B cell (primary cell): ENCODE results near the gene RELCH. TPM values are rescaled to one million over a fixed set of nuclear protein-coding genes. Genes with fewer than 3 reads are reported as not detected.
A peak's percentile ranks its signal among the peaks of the same experiment; 100 is the strongest.

ENCODE experiments used
- ATAC-seq: fragments of 200-7000 bp; cut with Tn5 transposase; one replicate; pipeline ENCODE4 v1.10.0; 2021; ENCODE audit warnings: low read depth, mild to moderate bottlenecking, moderate number of reproducible peaks, moderate library complexity
- CTCF ChIA-PET: fragments of 350-600 bp; sonication (Branson Sonifier 250); formaldehyde crosslinking; loops from one replicate; lab custom pipeline; 2021; ENCODE audit warnings: antibody characterized with exemption, inconsistent platforms; lab: Charles Lee
- POLR2A ChIA-PET: fragments of 350-600 bp; sonication (Branson Sonifier 250); formaldehyde crosslinking; loops from one replicate; lab custom pipeline; 2021; ENCODE audit warnings: antibody characterized with exemption; lab: Charles Lee
- DNase-seq: peaks from one replicate; pipeline ENCODE4 v3.0.0; 2013
- H2AFZ ChIP-seq: 2 replicates; pipeline ENCODE4 v1.6.1; 2012; ENCODE audit warnings: mild to moderate bottlenecking, low read depth, low read length; ENCODE audit not compliant: insufficient read depth, poor library complexity, severe bottlenecking
- H3K27ac ChIP-seq, 2 donors: 1 replicate in 1 of 2; 2 replicates in 1 of 2; pipeline ENCODE4 v1.5.1; 2012 to 2013; ENCODE audit warnings: low read length in 2 of 2, mild to moderate bottlenecking in 2 of 2, moderate library complexity in 1 of 2
- H3K27me3 ChIP-seq, 4 experiments: fragments of 200-600 bp in 1 of 4; sonication (generic) in 1 of 4; replicated peaks in 1 of 4; 1 replicate in 2 of 4; 2 replicates in 2 of 4; pipeline versions ENCODE4 v1.6.1 to v1.7.0; 2013 to 2016; ENCODE audit warnings: low read length in 3 of 4, mild to moderate bottlenecking in 2 of 4, mixed read lengths in 1 of 4, moderate library complexity in 1 of 4; ENCODE audit not compliant: insufficient read depth in 4 of 4, control insufficient read depth in 3 of 4; ENCODE audit errors: control extremely low read depth in 1 of 4
- H3K36me3 ChIP-seq, 2 experiments: replicated peaks in 1 of 2; 1 replicate in 1 of 2; 2 replicates in 1 of 2; pipeline versions ENCODE4 v1.6.1 to v1.7.1; 2013; ENCODE audit warnings: low read length in 1 of 2; ENCODE audit not compliant: insufficient read depth in 2 of 2, control insufficient read depth in 1 of 2; ENCODE audit errors: control extremely low read depth in 1 of 2, extremely low read depth in 1 of 2
- H3K4me1 ChIP-seq, 2 donors: fragments of 200-600 bp in 1 of 2; sonication (generic) in 1 of 2; 1 replicate in 1 of 2; 2 replicates in 1 of 2; pipeline versions ENCODE4 v1.5.1 to v1.6.1; 2013 to 2017; ENCODE audit warnings: low read length in 2 of 2; ENCODE audit not compliant: control insufficient read depth in 2 of 2, insufficient read depth in 2 of 2
- H3K4me2 ChIP-seq: replicated peaks from 2 replicates; pipeline ENCODE3; 2012; ENCODE audit warnings: mild to moderate bottlenecking, low read depth, low read length; ENCODE audit not compliant: poor library complexity, severe bottlenecking
- H3K4me3 ChIP-seq, 5 experiments: fragments of 200-600 bp in 1 of 5; sonication (generic) in 1 of 5; 1 replicate in 3 of 5; 2 replicates in 2 of 5; pipeline versions ENCODE4 v1.5.1 to v1.7.0; 2011 to 2016; ENCODE audit warnings: low read length in 4 of 5, mild to moderate bottlenecking in 4 of 5, low read depth in 2 of 5, control low read depth in 1 of 5, moderate library complexity in 1 of 5; ENCODE audit not compliant: insufficient read depth in 1 of 5; ENCODE audit errors: control extremely low read depth in 1 of 5, extremely low read depth in 1 of 5
- H3K79me2 ChIP-seq: fragments of 200-600 bp; sonication (generic); one replicate; pipeline ENCODE4 v1.6.0; 2016; ENCODE audit warnings: low read length; ENCODE audit not compliant: control insufficient read depth, insufficient read depth
- H3K9ac ChIP-seq: fragments of 200-600 bp; sonication (generic); 2 replicates; pipeline ENCODE4 v1.6.1; 2017; ENCODE audit warnings: mild to moderate bottlenecking, low read length, moderate library complexity
- H3K9me3 ChIP-seq, 3 donors: one replicate each; pipeline versions ENCODE4 v1.6.1 to v1.7.1; 2013; ENCODE audit warnings: low read length in 2 of 3; ENCODE audit not compliant: control insufficient read depth in 2 of 3, insufficient read depth in 1 of 3; ENCODE audit errors: control extremely low read depth in 1 of 3
- H4K20me1 ChIP-seq: 2 replicates; pipeline ENCODE4 v1.6.0; 2012; ENCODE audit warnings: mild to moderate bottlenecking, low read length; ENCODE audit not compliant: insufficient read depth, control insufficient read depth, poor library complexity, severe bottlenecking
- H3K27ac Mint-ChIP-seq: one replicate; pipeline ENCODE4 v1.8.0; 2021; ENCODE audit warnings: mixed read lengths
- H3K27me3 Mint-ChIP-seq: one replicate; pipeline ENCODE4 v1.8.0; 2021; ENCODE audit warnings: mixed read lengths
- H3K4me1 Mint-ChIP-seq: one replicate; pipeline ENCODE4 v1.8.0; 2021; ENCODE audit warnings: mixed read lengths
- H3K4me3 Mint-ChIP-seq: one replicate; pipeline ENCODE4 v1.8.0; 2021; ENCODE audit warnings: mixed read lengths
- H3K9me3 Mint-ChIP-seq: one replicate; pipeline ENCODE4 v1.8.0; 2022; ENCODE audit warnings: mixed read lengths; ENCODE audit not compliant: insufficient read depth
- EZH2 ChIP-seq: IDR thresholded peaks from 2 replicates; pipeline ENCODE4 v1.6.1; 2012; ENCODE audit warnings: borderline replicate concordance, low read depth, mild to moderate bottlenecking, moderate library complexity, low read length; ENCODE audit not compliant: insufficient read depth, poor library complexity, severe bottlenecking
- WGBS: methylation state at CpG from one replicate; pipeline ENCODE4 v1.1.5; 2013; ENCODE audit warnings: missing lambda C conversion rate; ENCODE audit not compliant: insufficient coverage; 5-methylcytosine and 5-hydroxymethylcytosine counted together
- intact Hi-C: fragments of 100-400 bp; cut with micrococcal nuclease; formaldehyde crosslinking; loops from one replicate; pipeline ENCODE4 v1.10.0; 2022
- polyA plus RNA-seq: library from polyadenylated mRNA; depleted of rRNA; stranded (reverse); fragments of >200 nt; gene quantifications from 2 replicates; pipeline ENCODE4 v1.2.3, GENCODE V29; 2012
- total RNA-seq, 2 donors: library from RNA; stranded (reverse); fragments of 120-200 nt in 1 of 2; gene quantifications; 1 replicate in 1 of 2; 2 replicates in 1 of 2; pipeline versions ENCODE4 v1.2.3 to v1.2.4, GENCODE V29; 2013 to 2022
- TF ChIP-seq, protein P1 (sequence below): fragments of 200-600 bp; IDR thresholded peaks from one replicate; pipeline ENCODE4 v1.8.0; 2022; ENCODE audit warnings: antibody characterized with exemption, mild to moderate bottlenecking

Gene RELCH
- total and polyA plus RNA-seq, 2 donors (not counting 1 experiment from before 2014, with no cell fraction given): 17.6 to 77.9 TPM

DNA sequence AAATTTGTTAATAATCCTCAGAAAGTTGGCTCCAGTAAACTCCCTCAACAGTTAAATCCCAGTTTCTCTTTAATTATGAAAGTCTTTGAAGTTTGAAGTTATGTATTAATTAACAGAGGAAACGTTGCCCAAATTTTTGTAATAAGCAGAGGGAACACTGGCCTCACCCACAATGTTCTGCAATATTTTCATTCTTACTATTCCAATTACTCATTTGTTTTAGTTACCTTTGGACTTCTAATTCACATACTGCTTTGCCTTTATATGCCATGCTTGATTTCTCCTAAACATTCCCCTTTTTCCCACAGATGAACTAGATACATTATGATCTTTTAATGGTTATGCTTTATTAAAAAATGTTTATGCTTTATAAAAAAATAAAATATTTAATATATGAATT is 61.3 kb downstream of the RELCH start:
- WGBS: no CpG with 5 or more reads among the region's 1 CpG
- no peak for ATAC-seq
- H3K27ac Mint-ChIP-seq: no peak overlapping the region

DNA sequence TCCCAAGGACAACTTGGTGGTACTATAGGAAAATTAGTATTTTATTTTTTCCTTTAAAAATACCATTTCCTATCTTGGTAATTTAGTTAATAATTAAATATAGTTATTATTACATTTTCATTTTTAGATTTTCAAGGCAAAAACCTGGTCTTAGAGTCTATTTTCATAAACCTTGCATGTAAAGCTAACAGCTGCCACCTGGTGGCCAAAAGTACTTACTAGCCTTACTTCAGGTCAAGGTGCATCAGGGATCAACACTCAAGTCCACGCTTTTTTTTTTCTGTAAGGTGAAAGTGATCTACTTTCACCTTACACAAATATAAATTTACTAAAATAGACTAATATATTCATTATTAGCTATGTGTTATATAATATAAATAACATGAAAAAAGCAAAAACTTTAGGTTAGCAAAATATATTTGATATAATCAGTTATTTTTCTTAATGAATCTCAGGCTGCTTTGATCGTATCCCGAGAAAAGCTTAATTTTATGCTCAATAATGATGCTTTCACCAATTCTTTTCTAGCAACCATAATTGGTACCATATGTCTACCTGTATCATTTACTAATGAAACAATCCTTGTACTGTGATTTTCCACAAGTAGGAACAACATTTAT is 62.5 kb downstream of the RELCH start:
- no peaks in the 10 kb centered on the region for H3K4me1 ChIP-seq
- DNase-seq: peak; percentile 71
- no peaks in the 10 kb centered on the region for H4K20me1 ChIP-seq
- Mint-ChIP-seq H3K4me3 (no peak overlapping the region), H3K27me3 (no peaks in the 10 kb centered on the region), H3K27ac (no peak overlapping the region), H3K9me3 (no peaks in the 10 kb centered on the region), H3K4me1 (no peaks in the 10 kb centered on the region)
- intact Hi-C loops: loop anchor here (1.0 kb wide), 1 partner anchor 66 kb away; no protein-coding TSS in a partner anchor
- H3K79me2 ChIP-seq: no peaks in the 10 kb centered on the region
- TF ChIP-seq EZH2: no peak
- TF ChIP-seq, protein P1, sequence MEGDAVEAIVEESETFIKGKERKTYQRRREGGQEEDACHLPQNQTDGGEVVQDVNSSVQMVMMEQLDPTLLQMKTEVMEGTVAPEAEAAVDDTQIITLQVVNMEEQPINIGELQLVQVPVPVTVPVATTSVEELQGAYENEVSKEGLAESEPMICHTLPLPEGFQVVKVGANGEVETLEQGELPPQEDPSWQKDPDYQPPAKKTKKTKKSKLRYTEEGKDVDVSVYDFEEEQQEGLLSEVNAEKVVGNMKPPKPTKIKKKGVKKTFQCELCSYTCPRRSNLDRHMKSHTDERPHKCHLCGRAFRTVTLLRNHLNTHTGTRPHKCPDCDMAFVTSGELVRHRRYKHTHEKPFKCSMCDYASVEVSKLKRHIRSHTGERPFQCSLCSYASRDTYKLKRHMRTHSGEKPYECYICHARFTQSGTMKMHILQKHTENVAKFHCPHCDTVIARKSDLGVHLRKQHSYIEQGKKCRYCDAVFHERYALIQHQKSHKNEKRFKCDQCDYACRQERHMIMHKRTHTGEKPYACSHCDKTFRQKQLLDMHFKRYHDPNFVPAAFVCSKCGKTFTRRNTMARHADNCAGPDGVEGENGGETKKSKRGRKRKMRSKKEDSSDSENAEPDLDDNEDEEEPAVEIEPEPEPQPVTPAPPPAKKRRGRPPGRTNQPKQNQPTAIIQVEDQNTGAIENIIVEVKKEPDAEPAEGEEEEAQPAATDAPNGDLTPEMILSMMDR: peak; percentile 89
- no peak overlapping the region for H3K9ac ChIP-seq
- no peak overlapping the region for H2AFZ ChIP-seq
- H3K4me2 ChIP-seq: no peak overlapping the region
- CTCF ChIA-PET: interaction anchor here (0.6 to 5.6 kb wide), 21 partner anchors 9 to 1190 kb away, joined by 3 to 145 read pairs (median 4); partner anchors contain the start of genes PIGN and RELCH
- H3K4me3 ChIP-seq: no peak overlapping the region
- H3K27ac ChIP-seq: no peak overlapping the region
- no peaks in the 10 kb centered on the region for H3K27me3 ChIP-seq
- no peaks in the 10 kb centered on the region for H3K9me3 ChIP-seq
- no CpG with 5 or more reads among the region's 3 CpGs for WGBS
- ATAC-seq: peak; percentile 41
- peaks cover 2 to 10% of the 10 kb centered on the region in 2 experiments for H3K36me3 ChIP-seq
- POLR2A ChIA-PET: no interaction called here

More for the DNA sequence above, 61.3 kb downstream of the RELCH start:
- Mint-ChIP-seq H3K4me1 (no peaks in the 10 kb centered on the region), H3K4me3 (no peak overlapping the region), H3K9me3 (no peaks in the 10 kb centered on the region), H3K27me3 (no peaks in the 10 kb centered on the region)
- no peaks in the 10 kb centered on the region for H3K9me3 ChIP-seq
- no peak overlapping the region for H3K4me2 ChIP-seq
- DNase-seq: no peak
- no peak overlapping the region for H2AFZ ChIP-seq
- no peak overlapping the region for H3K27ac ChIP-seq
- H3K4me1 ChIP-seq: no peaks in the 10 kb centered on the region
- H3K9ac ChIP-seq: no peak overlapping the region
- H3K79me2 ChIP-seq: no peaks in the 10 kb centered on the region
- no peaks in the 10 kb centered on the region for H4K20me1 ChIP-seq
- ChIA-PET POLR2A (no interaction called here), CTCF (interaction anchor here (0.9 to 5.6 kb wide), 10 partner anchors 7 to 734 kb away, joined by 3 to 145 read pairs (median 4); partner anchors contain the start of genes PIGN and RELCH)
- TF ChIP-seq, protein P1: no peak
- no peak for TF ChIP-seq EZH2
- peaks cover 2 to 10% of the 10 kb centered on the region in 2 experiments for H3K36me3 ChIP-seq
- no peak overlapping the region for H3K4me3 ChIP-seq
- no peaks in the 10 kb centered on the region for H3K27me3 ChIP-seq
- intact Hi-C loops: no loop called here
